ENCODE data around the gene VIT.
"Not testable (repeated sequence)": the region's sequence is repeated elsewhere in the genome, so short reads cannot be mapped to it uniquely, and the experiment has no call there.

Gene VIT

GRCh38 chr2:36807223-36807886 lies 110.8 kb downstream of the VIT start:
- no peak for DNase-seq (ENCODE audit: low read depth)

GRCh38 chr2:36808386-36809068 lies 112.0 kb downstream of the VIT start:
- no peak for DNase-seq (ENCODE audit: low read depth)

GRCh38 chr2:36809069-36809445 lies 112.5 kb downstream of the VIT start:
- no peak for DNase-seq (ENCODE audit: low read depth)

- no peak for DNase-seq (ENCODE audit: low read depth)
These were observed 114.6 kb downstream of the VIT start for GRCh38 chr2:36811071-36811470.

- no peak for DNase-seq (ENCODE audit: low read depth)
These were observed 115.7 kb downstream of the VIT start for GRCh38 chr2:36812196-36812595.

- DNase-seq (ENCODE audit: low read depth) = no peak
These were observed 122.0 kb downstream of the VIT start for GRCh38 chr2:36818542-36818941.

- no peak for DNase-seq (ENCODE audit: low read depth)
These were observed 122.7 kb downstream of the VIT start for GRCh38 chr2:36819095-36819711.

- no peak for DNase-seq (ENCODE audit: low read depth)
These were observed 124.6 kb downstream of the VIT start for GRCh38 chr2:36820942-36821605.

GRCh38 chr2:36823862-36824261 lies 127.4 kb downstream of the VIT start:
- DNase-seq (ENCODE audit: low read depth) = no peak

GRCh38 chr2:36824273-36824672 lies 127.8 kb downstream of the VIT start:
- no peak for DNase-seq (ENCODE audit: low read depth)

- DNase-seq (ENCODE audit: low read depth) = not testable (repeated sequence)
These were observed 128.2 kb downstream of the VIT start for GRCh38 chr2:36824683-36825082.

- no peak for DNase-seq (ENCODE audit: low read depth)
These were observed 134.7 kb downstream of the VIT start for GRCh38 chr2:36831185-36831584.

GRCh38 chr2:36834203-36834602 lies 137.7 kb downstream of the VIT start:
- no peak for DNase-seq (ENCODE audit: low read depth)

- DNase-seq (ENCODE audit: low read depth) = no peak
These were observed 138.4 kb downstream of the VIT start for GRCh38 chr2:36834731-36835524.

- no peak for DNase-seq (ENCODE audit: low read depth)
These were observed 143.6 kb downstream of the VIT start for GRCh38 chr2:36839976-36840617.

GRCh38 chr2:36843838-36844237 lies 147.3 kb downstream of the VIT start:
- DNase-seq (ENCODE audit: low read depth) = no peak

GRCh38 chr2:36849265-36849664 lies 152.8 kb downstream of the VIT start:
- DNase-seq (ENCODE audit: low read depth) = no peak

- DNase-seq (ENCODE audit: low read depth) = no peak
These were observed 157.7 kb downstream of the VIT start for GRCh38 chr2:36854241-36854640.

- no peak for DNase-seq (ENCODE audit: low read depth)
These were observed 158.9 kb downstream of the VIT start for GRCh38 chr2:36855429-36855828.

- DNase-seq (ENCODE audit: low read depth) = no peak
These were observed 161.2 kb downstream of the VIT start for GRCh38 chr2:36857713-36858112.

- DNase-seq (ENCODE audit: low read depth) = no peak
These were observed 162.3 kb downstream of the VIT start for GRCh38 chr2:36858551-36859365.
